ENCODE results near the gene RFX8.

Gene RFX8

DNA sequence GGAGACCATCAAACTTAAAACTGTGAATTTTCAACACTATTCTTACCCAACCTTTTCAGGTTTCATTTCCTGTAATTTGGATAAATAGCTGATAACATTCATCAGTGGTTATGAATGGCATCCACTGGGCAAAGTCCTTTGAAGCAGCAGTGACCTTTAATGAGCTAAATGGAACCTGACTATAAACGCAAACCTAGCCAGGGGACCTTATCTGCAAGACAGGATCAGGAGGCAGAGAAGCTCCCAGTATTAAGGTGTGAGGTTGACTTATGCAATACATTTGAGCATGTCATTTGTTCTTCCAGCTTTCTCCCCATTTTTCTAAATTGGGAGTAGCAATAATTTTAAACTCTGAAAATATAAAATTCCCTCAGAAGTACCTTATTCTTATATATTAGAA, 126.0 kb downstream of the RFX8 start:
- DNase-seq (ENCODE audit: low read depth), result no peak
- no peak for TF ChIP-seq CTCF (IDR thresholded peaks at IDR 0.05; ENCODE audit: low read length, missing control alignments)
- no peak overlapping the region for H3K4me3 ChIP-seq (replicated peaks; ENCODE audit: low read depth, low read length)

Data from fibroblast of pulmonary artery (primary cell).